Left ventricle myocardium inferior (tissue), 1 donor: ENCODE results near the gene SLX1B. TPM values are rescaled to one million over a fixed set of nuclear protein-coding genes. Genes with fewer than 3 reads are reported as not detected.
"Not testable (repeated sequence)": the region's sequence is repeated elsewhere in the genome, so short reads cannot be mapped to it uniquely, and the experiment has no call there.

Source experiments
- DNase-seq: peaks from one replicate; pipeline ENCODE4 v3.0.0-alpha.2; 2020
- H3K27ac ChIP-seq: fragments of 200-600 bp; replicated peaks from 2 replicates; pipeline ENCODE4 v1.8.0; 2021
- H3K27me3 ChIP-seq: fragments of 200-600 bp; 2 replicates; pipeline ENCODE4 v1.8.0; 2021; ENCODE audit warnings: low read depth
- H3K36me3 ChIP-seq: fragments of 200-600 bp; 2 replicates; pipeline ENCODE4 v1.8.0; 2021
- H3K4me1 ChIP-seq: fragments of 200-600 bp; 2 replicates; pipeline ENCODE4 v1.8.0; 2021
- H3K4me3 ChIP-seq: fragments of 200-600 bp; 2 replicates; pipeline ENCODE4 v1.8.0; 2021; ENCODE audit warnings: mild to moderate bottlenecking, moderate library complexity
- H3K9me3 ChIP-seq: fragments of 200-600 bp; replicated peaks from 2 replicates; pipeline ENCODE4 v1.8.0; 2021
- intact Hi-C: fragments of 100-400 bp; cut with micrococcal nuclease; formaldehyde crosslinking; loops from one replicate; pipeline ENCODE4 v1.11.0; 2022
- long read RNA-seq: library from polyadenylated mRNA; unstranded; transcript quantifications from one replicate; pipeline ENCODE4 v2.0.0, GENCODE V29; 2021
- total RNA-seq: library from RNA; stranded (reverse); fragmentation: NEBNext Ultra II Directional; extraction: Animal tissue kit (Norgen Biotek cat#: 25700); gene quantifications from one replicate; pipeline ENCODE4 v1.2.1, GENCODE V29; 2021
- donor health status: DM: no; HTN: yes; CAD: no; lungs with severe emphysema.

Gene SLX1B
- total RNA-seq, result 19.1 TPM
- long read RNA-seq, transcript SLX1B-201 (6 exons, 1,165 nt), result major isoform, 9 of 11 reads
- long read RNA-seq, partial matches to known transcripts, result 1 of 11 reads
- long read RNA-seq, other reads (novel, unspliced or antisense), result 0 of 11 reads

DNA sequence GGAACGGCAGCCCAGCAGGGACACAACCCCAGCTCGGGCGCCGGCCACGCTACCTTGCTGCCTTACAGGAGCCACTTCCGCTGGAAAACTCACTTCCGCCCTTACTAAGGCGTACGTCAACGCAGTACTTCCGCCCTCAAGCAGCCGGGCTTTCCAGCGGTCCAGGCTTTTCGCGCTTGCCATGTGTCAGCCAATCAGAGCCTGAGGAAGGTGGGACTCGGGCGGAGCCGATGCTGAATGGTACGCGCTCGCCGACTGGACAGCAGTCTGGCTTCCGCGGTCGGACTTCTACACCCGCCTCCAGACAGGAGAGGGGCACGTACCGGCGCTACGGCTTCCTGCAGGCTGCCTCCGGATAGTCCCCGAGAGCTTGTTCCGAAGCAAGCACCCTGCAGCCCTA, at the start of gene SLX1B, which contains the start of gene BOLA2:
TSS of gene SLX1B (plus strand) at position 265 of the 400 bp plus-strand sequence.
TSS of gene BOLA2 (minus strand) at position 83 of the 400 bp plus-strand sequence. CDS start 98 bp downstream, outside the sequence.
- H3K27ac ChIP-seq, H3K4me1 ChIP-seq, DNase-seq, H3K9me3 ChIP-seq, intact Hi-C loops, H3K27me3 ChIP-seq, H3K4me3 ChIP-seq, H3K36me3 ChIP-seq: not testable (repeated sequence)

GRCh38 chr16:29405249-29405648, 49.1 kb upstream of the SLX1B start:
- H3K4me3 ChIP-seq, H3K36me3 ChIP-seq, H3K9me3 ChIP-seq, H3K27ac ChIP-seq, intact Hi-C loops, H3K27me3 ChIP-seq, H3K4me1 ChIP-seq, DNase-seq: not testable (repeated sequence)

GRCh38 chr16:29423587-29423986, 30.7 kb upstream of the SLX1B start:
- H3K27ac ChIP-seq, H3K36me3 ChIP-seq, H3K4me1 ChIP-seq, H3K27me3 ChIP-seq, DNase-seq, intact Hi-C loops, H3K9me3 ChIP-seq, H3K4me3 ChIP-seq: not testable (repeated sequence)

- H3K9me3 ChIP-seq, intact Hi-C loops, H3K27me3 ChIP-seq, H3K36me3 ChIP-seq, H3K4me1 ChIP-seq, H3K27ac ChIP-seq, DNase-seq, H3K4me3 ChIP-seq: not testable (repeated sequence)
Measured at GRCh38 chr16:29425390-29425789, 28.9 kb upstream of the SLX1B start.

GRCh38 chr16:29453754-29454153, 579 bp upstream of the SLX1B start:
- H3K9me3 ChIP-seq, H3K27ac ChIP-seq, H3K36me3 ChIP-seq, H3K4me1 ChIP-seq, intact Hi-C loops, H3K27me3 ChIP-seq, H3K4me3 ChIP-seq, DNase-seq: not testable (repeated sequence)

DNA sequence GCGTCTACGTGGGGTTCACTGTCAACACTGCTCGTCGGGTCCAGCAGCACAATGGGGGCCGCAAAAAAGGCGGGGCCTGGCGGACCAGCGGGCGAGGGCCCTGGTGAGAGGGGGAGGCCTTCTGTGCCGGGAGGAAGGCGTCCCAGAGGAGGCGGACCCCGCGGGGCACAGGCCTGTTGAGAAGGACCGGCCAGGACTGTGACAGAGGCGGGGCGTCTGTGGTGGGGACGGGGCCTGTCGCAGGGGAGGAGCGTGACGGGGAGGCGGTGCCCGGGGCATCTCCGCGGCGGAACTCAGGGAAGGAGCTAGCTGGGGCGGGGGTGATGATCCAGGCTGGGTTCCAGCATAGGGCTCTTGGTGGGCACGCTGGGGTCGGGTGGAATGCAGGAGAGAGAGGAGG, 495 bp downstream of the SLX1B start:
- H3K4me3 ChIP-seq, H3K9me3 ChIP-seq, H3K36me3 ChIP-seq, H3K27me3 ChIP-seq, H3K4me1 ChIP-seq, intact Hi-C loops, H3K27ac ChIP-seq, DNase-seq: not testable (repeated sequence)

DNA sequence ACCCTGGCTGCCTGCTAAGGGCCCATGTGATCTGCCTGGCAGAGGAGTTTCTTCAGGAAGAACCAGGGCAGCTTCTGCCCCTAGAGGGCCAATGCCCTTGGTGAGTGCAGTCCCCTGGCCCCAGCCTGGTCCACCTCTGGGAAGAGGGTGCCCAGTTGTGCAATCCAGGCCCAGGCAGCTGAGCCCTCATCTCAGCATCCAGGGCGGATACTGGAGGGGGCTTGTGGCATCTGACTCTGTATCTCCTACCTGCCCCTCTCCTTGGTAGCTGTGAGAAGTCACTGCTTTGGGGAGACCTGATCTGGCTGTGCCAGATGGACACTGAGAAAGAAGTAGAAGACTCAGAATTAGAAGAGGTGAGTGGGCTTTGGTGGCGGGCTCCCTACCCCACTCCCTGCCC, 3.3 kb downstream of the SLX1B start:
- H3K36me3 ChIP-seq, H3K27me3 ChIP-seq, DNase-seq, H3K4me3 ChIP-seq, H3K4me1 ChIP-seq, H3K9me3 ChIP-seq, intact Hi-C loops, H3K27ac ChIP-seq: not testable (repeated sequence)

- H3K9me3 ChIP-seq, H3K27me3 ChIP-seq, H3K27ac ChIP-seq, H3K36me3 ChIP-seq, H3K4me3 ChIP-seq, H3K4me1 ChIP-seq, intact Hi-C loops, DNase-seq: not testable (repeated sequence)
Measured at GRCh38 chr16:29459706-29460646, 5.6 kb downstream of the SLX1B start, which contains the start of gene SULT1A4. Gene SULT1A4, plus strand, starts transcription at chr16:29459913. Its CDS starts 1,473 bp downstream, at chr16:29461386.

GRCh38 chr16:29460647-29461030, 6.3 kb downstream of the SLX1B start:
- DNase-seq, intact Hi-C loops, H3K27ac ChIP-seq, H3K4me1 ChIP-seq, H3K4me3 ChIP-seq, H3K36me3 ChIP-seq, H3K9me3 ChIP-seq, H3K27me3 ChIP-seq: not testable (repeated sequence)

DNA sequence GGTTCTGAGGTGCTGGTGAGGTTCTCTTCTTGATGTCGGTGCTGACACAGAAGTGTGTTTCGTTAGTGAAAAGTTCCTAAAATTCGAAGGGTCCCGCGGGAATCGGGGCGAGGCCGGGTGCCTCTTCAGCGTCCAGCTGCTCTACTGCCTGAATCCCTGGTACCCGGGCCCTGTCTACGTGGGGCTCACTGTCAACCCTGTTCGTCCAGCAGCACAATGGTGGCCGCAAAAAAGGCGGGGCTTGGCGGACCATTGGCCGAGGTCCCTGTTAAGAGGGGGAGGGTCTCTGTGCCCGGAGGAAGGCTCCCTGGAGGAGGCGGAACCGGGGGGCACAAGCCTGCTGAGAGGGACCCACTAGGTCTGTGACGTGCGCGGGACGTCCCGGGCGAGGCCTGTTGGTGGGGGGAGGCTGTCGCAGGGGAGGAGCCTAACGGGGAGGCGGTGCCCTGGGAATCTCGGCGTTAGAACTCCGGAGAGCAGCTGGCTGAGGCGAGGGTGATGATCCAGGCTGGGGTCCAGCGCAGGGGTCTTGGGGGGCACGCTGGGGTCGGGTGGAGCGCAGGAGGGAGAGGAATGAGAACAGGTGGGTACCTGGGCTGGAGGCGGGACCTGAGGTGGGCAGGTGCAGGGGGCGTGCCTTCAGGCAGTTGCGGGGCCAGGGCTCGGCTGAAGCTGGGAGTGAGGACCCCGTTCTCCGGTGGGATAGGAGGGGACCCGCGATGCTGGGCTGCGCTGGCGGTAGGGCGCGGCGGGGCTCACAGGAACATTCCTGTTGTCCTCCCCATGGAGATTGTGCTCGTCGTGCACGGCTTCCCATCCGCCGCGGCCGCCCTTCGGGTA, 11.9 kb downstream of the SLX1B start:
- H3K4me3 ChIP-seq, H3K27ac ChIP-seq, H3K36me3 ChIP-seq, DNase-seq, H3K9me3 ChIP-seq, H3K4me1 ChIP-seq, intact Hi-C loops, H3K27me3 ChIP-seq: not testable (repeated sequence)

DNA sequence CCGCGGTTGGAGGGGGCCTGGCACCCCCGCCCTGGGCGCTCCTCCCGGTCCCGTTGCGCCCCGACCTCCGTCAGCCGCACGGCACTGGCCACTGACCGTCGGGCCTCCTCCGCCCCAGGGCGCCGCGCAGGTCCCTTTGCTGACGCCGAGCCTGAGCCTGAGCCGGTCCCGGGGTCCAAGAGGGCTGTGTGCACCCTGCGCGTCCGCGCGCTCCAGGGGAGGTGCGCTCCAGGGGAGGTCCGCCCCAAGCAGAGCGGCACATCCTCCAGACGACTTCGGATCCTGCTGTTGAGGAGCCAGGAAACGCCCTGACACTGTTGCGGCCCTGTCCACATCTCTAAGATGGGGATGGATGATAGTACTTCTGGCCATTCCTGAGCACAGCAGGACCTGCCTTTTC, 12.6 kb downstream of the SLX1B start:
- H3K9me3 ChIP-seq, H3K27ac ChIP-seq, H3K36me3 ChIP-seq, H3K4me1 ChIP-seq, intact Hi-C loops, H3K27me3 ChIP-seq, H3K4me3 ChIP-seq, DNase-seq: not testable (repeated sequence)

- H3K27me3 ChIP-seq, DNase-seq, H3K9me3 ChIP-seq, H3K36me3 ChIP-seq, intact Hi-C loops, H3K4me3 ChIP-seq, H3K4me1 ChIP-seq, H3K27ac ChIP-seq: not testable (repeated sequence)
Measured at GRCh38 chr16:29467654-29468366, 13.5 kb downstream of the SLX1B start.
